Activated CD4-positive, CD25-positive, alpha-beta regulatory T cell treated with anti-CD3 and anti-CD28 coated beads, Interleukin-2, amount 50 U/mL, for 72 hours (primary cell): ENCODE measurements around the gene CHIA.
"Not testable (repeated sequence)": the region's sequence is repeated elsewhere in the genome, so short reads cannot be mapped to it uniquely, and the experiment has no call there.

Source experiments
- DNase-seq: peaks from one replicate; pipeline ENCODE4 v3.0.0; 2021

The CHIA gene

GRCh38 chr1:111286912-111287311 lies 3.7 kb upstream of the CHIA start:
- no peak for DNase-seq

- no peak for DNase-seq
Observed at GRCh38 chr1:111289371-111289770, 1.3 kb upstream of the CHIA start.

- DNase-seq, result no peak
Observed at GRCh38 chr1:111290104-111290503, 547 bp upstream of the CHIA start.

- no peak for DNase-seq
Observed at GRCh38 chr1:111294390-111294789, 3.7 kb downstream of the CHIA start.

GRCh38 chr1:111302374-111302773 lies 11.7 kb downstream of the CHIA start:
- no peak for DNase-seq

- no peak for DNase-seq
Observed at GRCh38 chr1:111309690-111310089, 19.0 kb downstream of the CHIA start.

- no peak for DNase-seq
Observed at GRCh38 chr1:111318523-111318922, 27.9 kb downstream of the CHIA start.

GRCh38 chr1:111320066-111320879 lies 29.6 kb downstream of the CHIA start:
- DNase-seq, result no peak

- no peak for DNase-seq
Observed at GRCh38 chr1:111323231-111323630, 32.6 kb downstream of the CHIA start.

- no peak for DNase-seq
Observed at GRCh38 chr1:111332190-111332589, 41.5 kb downstream of the CHIA start.

- DNase-seq, result no peak
Observed at GRCh38 chr1:111334169-111334568, 43.5 kb downstream of the CHIA start.

GRCh38 chr1:111335214-111335877 lies 44.7 kb downstream of the CHIA start:
- not testable (repeated sequence) for DNase-seq

- not testable (repeated sequence) for DNase-seq
Observed at GRCh38 chr1:111338849-111339248, 48.2 kb downstream of the CHIA start.

- peak; percentile 77 for DNase-seq
Observed at GRCh38 chr1:111346089-111346885, 55.6 kb downstream of the CHIA start.

- DNase-seq, result no peak
Observed at GRCh38 chr1:111347026-111347425, 56.4 kb downstream of the CHIA start.

GRCh38 chr1:111351700-111352099 lies 61.0 kb downstream of the CHIA start:
- no peak for DNase-seq

- no peak for DNase-seq
Observed at GRCh38 chr1:111354584-111354983, 63.9 kb downstream of the CHIA start.

GRCh38 chr1:111358964-111359363 lies 68.3 kb downstream of the CHIA start:
- DNase-seq, result no peak

GRCh38 chr1:111359376-111359775 lies 68.7 kb downstream of the CHIA start:
- no peak for DNase-seq

GRCh38 chr1:111360257-111360656 lies 69.6 kb downstream of the CHIA start:
- DNase-seq, result not testable (repeated sequence)

- no peak for DNase-seq
Observed at GRCh38 chr1:111361761-111362160, 71.1 kb downstream of the CHIA start.

- DNase-seq, result no peak
Observed at GRCh38 chr1:111364690-111365089, 74.0 kb downstream of the CHIA start.

GRCh38 chr1:111366256-111366655 lies 75.6 kb downstream of the CHIA start:
- no peak for DNase-seq

GRCh38 chr1:111369177-111369576 lies 78.5 kb downstream of the CHIA start:
- DNase-seq, result no peak
